Uterus (tissue), 4 donors: Measurements from ENCODE around the gene OXT. TPM values are rescaled to one million over a fixed set of nuclear protein-coding genes. Genes with fewer than 3 reads are reported as not detected.
"Not testable (repeated sequence)": the region's sequence is repeated elsewhere in the genome, so short reads cannot be mapped to it uniquely, and the experiment has no call there.

Experiments used
- DNase-seq, 2 donors: peaks; one replicate each; pipeline ENCODE4 v3.0.0-alpha.2; 2019 to 2020
- H3K27ac ChIP-seq, 2 donors: fragments of 200-600 bp; sonication (generic); 1 replicate in 1 of 2; 2 replicates in 1 of 2; pipeline ENCODE4 v1.5.1; 2016 to 2018
- H3K27me3 ChIP-seq, 2 donors: fragments of 200-600 bp; sonication (generic); one replicate each; pipeline ENCODE4 v1.5.1; 2018 to 2019; ENCODE audit warnings: control low read depth in 1 of 2
- H3K36me3 ChIP-seq, 2 donors: fragments of 200-600 bp; sonication (generic); one replicate each; pipeline ENCODE4 v1.5.1; 2019; ENCODE audit warnings: control low read depth in 1 of 2
- H3K4me1 ChIP-seq, 2 donors: fragments of 200-600 bp; sonication (generic); one replicate each; pipeline ENCODE4 v1.5.1; 2018 to 2019; ENCODE audit warnings: control low read depth in 1 of 2
- H3K4me3 ChIP-seq, 2 donors: fragments of 200-600 bp; sonication (generic); 1 replicate in 1 of 2; 2 replicates in 1 of 2; pipeline ENCODE4 v1.5.1; 2018 to 2019; ENCODE audit warnings: mild to moderate bottlenecking in 1 of 2
- H3K9me3 ChIP-seq, 2 donors: fragments of 200-600 bp; sonication (generic); one replicate each; pipeline ENCODE4 v1.5.1; 2019; ENCODE audit warnings: control low read depth in 1 of 2
- POLR2A ChIP-seq, 2 donors: fragments of 450-650 bp; IDR thresholded peaks; one replicate each; pipeline ENCODE4 v1.6.1; 2016; ENCODE audit warnings: antibody characterized with exemption in 2 of 2, mild to moderate bottlenecking in 1 of 2, moderate library complexity in 1 of 2
- intact Hi-C: fragments of 100-400 bp; cut with DNase I; formaldehyde crosslinking; loops from one replicate; pipeline ENCODE4 v1.15.1; 2023; ENCODE audit warnings: low total_unique reads
- total RNA-seq, 4 donors: library from RNA; depleted of rRNA in 3 of 4; stranded (reverse); fragments of >200 nt in 3 of 4; gene quantifications; one replicate each; pipeline versions ENCODE4 v1.1.0 to v1.2.4, GENCODE V29; 2014 to 2023
- TF ChIP-seq, protein P1 (sequence below), 4 experiments: fragments of 200-600 bp in 2 of 4; fragments of 450-650 bp in 2 of 4; sonication (generic) in 2 of 4; IDR thresholded peaks; one replicate each; pipeline ENCODE4 v1.5.1; 2016 to 2019; ENCODE audit warnings: antibody characterized with exemption in 4 of 4, mild to moderate bottlenecking in 2 of 4, moderate library complexity in 1 of 4
- donor health status: DM: yes; HTN: yes; CAD: no.

Gene OXT
- total RNA-seq, 4 donors from 2014 or later = 4.2 TPM; not detected in 3

DNA sequence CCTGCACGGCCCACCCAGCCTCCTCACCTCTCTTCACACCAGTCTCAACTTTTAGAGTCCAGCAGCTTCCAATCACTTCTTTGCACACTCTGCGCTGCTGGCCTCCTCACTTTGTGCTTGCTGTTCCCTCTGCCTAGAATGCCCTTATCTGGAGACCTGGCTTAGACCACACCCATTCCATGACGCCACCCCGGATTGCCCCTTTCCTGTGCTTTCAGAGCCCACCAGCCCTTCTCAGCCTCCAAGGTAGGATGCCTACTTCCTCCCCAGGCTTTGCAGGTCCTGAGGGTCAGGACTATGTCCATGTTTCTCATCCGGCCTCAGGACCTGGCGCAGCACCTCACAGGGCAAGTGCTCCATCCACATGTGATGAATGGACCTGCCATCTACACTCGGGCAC is 40.1 kb downstream of the OXT start:
- no peaks in the 10 kb centered on the region for H3K9me3 ChIP-seq
- no peaks in the 10 kb centered on the region for H3K27me3 ChIP-seq
- H3K4me1 ChIP-seq = no peaks in the 10 kb centered on the region
- no peak overlapping the region for H3K4me3 ChIP-seq
- no peaks in the 10 kb centered on the region for H3K36me3 ChIP-seq
- TF ChIP-seq, protein P1, sequence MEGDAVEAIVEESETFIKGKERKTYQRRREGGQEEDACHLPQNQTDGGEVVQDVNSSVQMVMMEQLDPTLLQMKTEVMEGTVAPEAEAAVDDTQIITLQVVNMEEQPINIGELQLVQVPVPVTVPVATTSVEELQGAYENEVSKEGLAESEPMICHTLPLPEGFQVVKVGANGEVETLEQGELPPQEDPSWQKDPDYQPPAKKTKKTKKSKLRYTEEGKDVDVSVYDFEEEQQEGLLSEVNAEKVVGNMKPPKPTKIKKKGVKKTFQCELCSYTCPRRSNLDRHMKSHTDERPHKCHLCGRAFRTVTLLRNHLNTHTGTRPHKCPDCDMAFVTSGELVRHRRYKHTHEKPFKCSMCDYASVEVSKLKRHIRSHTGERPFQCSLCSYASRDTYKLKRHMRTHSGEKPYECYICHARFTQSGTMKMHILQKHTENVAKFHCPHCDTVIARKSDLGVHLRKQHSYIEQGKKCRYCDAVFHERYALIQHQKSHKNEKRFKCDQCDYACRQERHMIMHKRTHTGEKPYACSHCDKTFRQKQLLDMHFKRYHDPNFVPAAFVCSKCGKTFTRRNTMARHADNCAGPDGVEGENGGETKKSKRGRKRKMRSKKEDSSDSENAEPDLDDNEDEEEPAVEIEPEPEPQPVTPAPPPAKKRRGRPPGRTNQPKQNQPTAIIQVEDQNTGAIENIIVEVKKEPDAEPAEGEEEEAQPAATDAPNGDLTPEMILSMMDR (IDR thresholded peaks at IDR 0.05) = no peak
- no peak for TF ChIP-seq POLR2A (IDR thresholded peaks at IDR 0.05)
- intact Hi-C loops = no loop called here
- no peak overlapping the region for H3K27ac ChIP-seq
- no peak for DNase-seq

- no peaks in the 10 kb centered on the region for H3K9me3 ChIP-seq
- no peak overlapping the region for H3K27ac ChIP-seq
- H3K36me3 ChIP-seq = no peaks in the 10 kb centered on the region
- TF ChIP-seq, protein P1 (IDR thresholded peaks at IDR 0.05) = no peak
- no peak for TF ChIP-seq POLR2A (IDR thresholded peaks at IDR 0.05)
- intact Hi-C loops = no loop called here
- H3K27me3 ChIP-seq = no peaks in the 10 kb centered on the region
- no peaks in the 10 kb centered on the region for H3K4me1 ChIP-seq
- DNase-seq = no peak
- no peak overlapping the region for H3K4me3 ChIP-seq
Measured at GRCh38 chr20:3111995-3112394, 40.6 kb downstream of the OXT start.

DNA sequence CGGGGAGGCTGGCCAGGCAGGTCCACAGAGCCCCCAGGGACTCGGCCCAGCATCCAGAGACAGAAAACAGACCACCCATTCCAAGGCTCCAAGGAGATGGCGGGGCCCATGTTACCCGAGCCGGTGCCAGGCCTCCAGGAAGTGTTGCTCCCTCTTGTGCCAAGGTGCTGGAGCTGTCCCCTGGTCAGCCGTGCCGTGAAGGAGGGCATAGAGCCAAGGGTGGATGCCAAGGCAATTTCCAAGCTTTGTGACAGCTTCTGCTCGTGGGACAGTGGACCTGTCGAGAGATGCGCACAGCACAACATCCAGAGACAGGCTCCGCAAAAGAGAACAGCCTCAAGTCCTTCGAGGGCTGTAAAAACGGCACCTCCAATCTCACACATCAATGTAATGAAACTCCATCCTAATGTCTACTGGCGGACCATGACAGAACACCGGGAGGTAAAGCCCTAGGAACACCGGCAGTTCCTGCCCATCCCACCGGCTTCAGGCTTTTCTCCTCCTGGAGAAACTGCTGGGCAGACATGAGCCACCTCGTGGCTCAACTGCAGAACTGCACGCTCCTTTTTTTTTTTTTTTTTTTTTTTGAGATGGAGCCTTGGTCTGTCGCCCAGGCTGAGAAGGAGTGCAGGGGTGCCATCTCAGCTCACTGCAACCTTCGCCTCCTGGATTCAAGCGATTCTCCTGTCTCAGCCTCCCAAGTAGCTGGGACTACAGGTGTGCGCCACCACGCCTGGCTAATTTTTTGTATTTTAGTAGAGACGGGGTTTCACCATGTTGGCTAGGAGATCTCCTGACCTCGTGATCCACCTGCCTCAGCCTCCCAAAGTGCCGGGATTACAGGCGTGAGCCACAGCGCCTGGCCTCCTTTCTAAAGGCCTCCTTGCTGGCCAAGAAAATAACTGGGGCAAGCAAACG is 44.0 kb downstream of the OXT start:
- intact Hi-C loops = no loop called here
- TF ChIP-seq, protein P1 (IDR thresholded peaks at IDR 0.05) = peak; percentile 42 to 67 (median 53)
- no peak for TF ChIP-seq POLR2A (IDR thresholded peaks at IDR 0.05)

GRCh38 chr20:3116341-3116740 is 44.9 kb downstream of the OXT start:
- Histone ChIP-seq H3K36me3 (no peaks in the 10 kb centered on the region), H3K4me1 (no peaks in the 10 kb centered on the region), H3K9me3 (no peaks in the 10 kb centered on the region), H3K27me3 (no peaks in the 10 kb centered on the region), H3K4me3 (no peak overlapping the region), H3K27ac (no peak overlapping the region)
- no peak for TF ChIP-seq POLR2A (IDR thresholded peaks at IDR 0.05)
- TF ChIP-seq, protein P1 (IDR thresholded peaks at IDR 0.05) = no peak
- intact Hi-C loops = no loop called here
- no peak for DNase-seq

More for the DNA sequence above, 44.0 kb downstream of the OXT start:
- no peaks in the 10 kb centered on the region for H3K9me3 ChIP-seq
- no peaks in the 10 kb centered on the region for H3K36me3 ChIP-seq
- no peaks in the 10 kb centered on the region for H3K4me1 ChIP-seq
- no peak overlapping the region for H3K4me3 ChIP-seq
- H3K27ac ChIP-seq = no peak overlapping the region
- H3K27me3 ChIP-seq = no peaks in the 10 kb centered on the region
- DNase-seq = peak in 1 of 2 donors; percentile 27

DNA sequence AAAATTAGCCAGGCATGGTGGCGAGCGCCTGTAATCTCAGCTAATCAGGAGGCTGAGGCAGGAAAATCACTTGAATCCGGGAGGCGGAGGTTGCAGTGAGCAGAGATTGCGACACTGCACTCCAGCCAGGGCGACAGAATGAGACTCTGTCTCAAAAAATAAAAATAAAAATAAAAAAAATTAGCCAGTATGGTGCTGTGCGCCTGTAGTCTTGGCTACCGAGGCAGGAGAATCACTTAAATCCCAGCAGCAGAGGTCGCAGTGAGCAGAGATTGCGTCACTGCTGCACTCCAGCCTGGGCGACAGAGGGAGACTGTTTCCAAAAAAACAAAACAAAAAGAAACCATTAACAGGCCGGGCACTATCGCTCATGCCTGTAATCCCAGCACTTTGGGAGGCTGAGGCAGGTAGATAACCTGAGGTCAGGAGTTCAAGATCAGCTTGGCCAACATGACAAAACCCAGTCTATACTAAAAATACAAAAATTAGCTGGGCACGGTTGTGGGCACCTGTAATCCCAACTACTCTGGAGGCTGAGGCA is 46.5 kb downstream of the OXT start:
- intact Hi-C loops, H3K4me1 ChIP-seq, H3K27me3 ChIP-seq, H3K9me3 ChIP-seq, H3K4me3 ChIP-seq, H3K36me3 ChIP-seq: not testable (repeated sequence)
- TF ChIP-seq, protein P1 (IDR thresholded peaks at IDR 0.05) = peak; percentile 44 to 69 (median 60)
- DNase-seq = peak; percentile 64 to 70
- H3K27ac ChIP-seq = peak overlapping the region; percentile 49 to 71
